Measurements from ENCODE around the gene CPT2. TPM values are rescaled to one million over a fixed set of nuclear protein-coding genes. Genes with fewer than 3 reads are reported as not detected.

Gene CPT2
- total and polyA plus RNA-seq, 2 of the 13 experiments (the other 11 are each of a cell fraction or from before 2014, with no cell fraction given) = 12.6 to 14.6 TPM

DNA sequence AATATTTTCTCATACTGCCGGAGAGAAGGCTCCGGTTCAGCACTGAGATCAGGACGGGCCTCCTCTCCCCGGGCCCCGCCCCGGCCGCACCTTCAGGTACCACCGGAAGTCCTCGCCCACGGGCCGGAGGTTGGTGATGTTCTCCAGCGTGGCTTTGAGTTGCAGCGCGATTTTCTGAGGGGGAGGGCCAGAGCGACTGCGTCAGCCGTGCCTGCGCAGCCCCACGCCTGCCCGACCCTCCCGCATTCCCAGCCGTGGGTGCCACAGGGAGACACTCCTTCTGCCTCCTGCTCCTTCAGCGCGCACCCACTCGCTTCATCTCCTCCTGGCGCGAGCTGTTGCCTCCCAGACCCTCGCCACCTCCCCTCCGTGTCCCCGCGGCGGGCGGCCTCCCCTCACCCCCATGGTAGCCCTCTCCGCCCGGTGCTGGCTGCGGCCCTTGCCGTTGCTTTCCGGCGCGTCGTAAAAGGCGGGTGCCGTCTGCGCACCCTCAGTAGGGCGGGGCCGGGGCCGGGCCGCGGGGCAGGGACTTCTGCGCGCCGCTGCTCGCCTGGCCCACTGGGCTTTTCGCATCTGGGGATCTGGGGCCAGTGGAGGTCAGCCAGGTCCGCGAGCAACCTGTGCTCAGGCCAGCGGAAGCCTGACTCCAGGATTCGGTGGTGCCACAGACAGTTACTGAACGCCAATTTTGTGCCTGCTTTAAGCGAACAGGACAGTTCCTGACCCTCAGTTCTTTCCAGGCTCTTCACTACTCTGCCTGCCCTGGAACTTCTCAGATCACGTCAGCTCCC, 23.7 kb downstream of the CPT2 start, which contains the start of gene CZIB (continued):
- TF ChIP-seq, protein P1, sequence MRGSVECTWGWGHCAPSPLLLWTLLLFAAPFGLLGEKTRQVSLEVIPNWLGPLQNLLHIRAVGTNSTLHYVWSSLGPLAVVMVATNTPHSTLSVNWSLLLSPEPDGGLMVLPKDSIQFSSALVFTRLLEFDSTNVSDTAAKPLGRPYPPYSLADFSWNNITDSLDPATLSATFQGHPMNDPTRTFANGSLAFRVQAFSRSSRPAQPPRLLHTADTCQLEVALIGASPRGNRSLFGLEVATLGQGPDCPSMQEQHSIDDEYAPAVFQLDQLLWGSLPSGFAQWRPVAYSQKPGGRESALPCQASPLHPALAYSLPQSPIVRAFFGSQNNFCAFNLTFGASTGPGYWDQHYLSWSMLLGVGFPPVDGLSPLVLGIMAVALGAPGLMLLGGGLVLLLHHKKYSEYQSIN (CRISPR knock-in tag; IDR thresholded peaks at IDR 0.05; ENCODE audit: borderline replicate concordance) = no peak
- TF ChIP-seq SMAD1 (CRISPR knock-in tag; IDR thresholded peaks at IDR 0.05; ENCODE audit: borderline replicate concordance, low read depth) (peak; percentile 72; the same call in 1 of the 2 replicates), NKX3-1 (CRISPR knock-in tag; IDR thresholded peaks at IDR 0.05) (peak; percentile 84; the same call in 1 of the 2 replicates), TCF12 (IDR thresholded peaks at IDR 0.05) (no peak), TCF12 (CRISPR knock-in tag; IDR thresholded peaks at IDR 0.05) (peak; percentile 66; the same call in 1 of the 2 replicates), SP1 (IDR thresholded peaks at IDR 0.05) (no peak), SP1 (CRISPR knock-in tag; IDR thresholded peaks at IDR 0.05) (peak; percentile 62; the same call in 1 of the 2 replicates), RARA (CRISPR knock-in tag; IDR thresholded peaks at IDR 0.05) (no peak; the same call in 1 of the 2 replicates), NPAS2 (CRISPR knock-in tag; IDR thresholded peaks at IDR 0.05; ENCODE audit: borderline replicate concordance) (no peak), ZNF780A (CRISPR knock-in tag; IDR thresholded peaks at IDR 0.05) (no peak), ZNF772 (CRISPR knock-in tag; IDR thresholded peaks at IDR 0.05) (peak; percentile 86), RBM39 (IDR thresholded peaks at IDR 0.05; ENCODE audit: low read depth, low read length, poor library complexity, severe bottlenecking) (peak; percentile 98), ZNF569 (CRISPR knock-in tag; IDR thresholded peaks at IDR 0.05; ENCODE audit: borderline replicate concordance) (no peak), MYNN (CRISPR knock-in tag; IDR thresholded peaks at IDR 0.05; ENCODE audit: low read depth) (no peak), NFYB (CRISPR knock-in tag; IDR thresholded peaks at IDR 0.05) (peak; percentile 36; the same call in 1 of the 2 replicates), KLF16 (CRISPR knock-in tag; IDR thresholded peaks at IDR 0.05) (peak in 1 of 2 experiments; percentile 71; a peak in 1 of 4 replicates), ZBTB42 (CRISPR knock-in tag; IDR thresholded peaks at IDR 0.05) (peak; percentile 93), ZBTB3 (CRISPR knock-in tag; IDR thresholded peaks at IDR 0.05; ENCODE audit: borderline replicate concordance, low read depth) (0 out of 2 replicates have a peak, but pooled peaks have one; percentile 27), KLF9 (CRISPR knock-in tag; IDR thresholded peaks at IDR 0.05; ENCODE audit: low read depth) (0 out of 2 replicates have a peak, but pooled peaks have one; percentile 35), SMC3 (IDR thresholded peaks at IDR 0.05; ENCODE audit: low read length) (no peak), JARID2 (CRISPR knock-in tag; IDR thresholded peaks at IDR 0.05; ENCODE audit: insufficient replicate concordance) (no peak), ZNF746 (CRISPR knock-in tag; IDR thresholded peaks at IDR 0.05) (peak; percentile 69; the same call in 1 of the 2 replicates), DR1 (CRISPR knock-in tag; IDR thresholded peaks at IDR 0.05) (peak; percentile 87), ZNF292 (CRISPR knock-in tag; IDR thresholded peaks at IDR 0.05; ENCODE audit: borderline replicate concordance, low read depth) (peak; percentile 62; the same call in 1 of the 2 replicates), SP2 (CRISPR knock-in tag; IDR thresholded peaks at IDR 0.05) (peak; percentile 46), ZKSCAN5 (CRISPR knock-in tag; IDR thresholded peaks at IDR 0.05) (0 out of 2 replicates have a peak, but pooled peaks have one; percentile 16), ZNF615 (CRISPR knock-in tag; IDR thresholded peaks at IDR 0.05; ENCODE audit: borderline replicate concordance) (0 out of 2 replicates have a peak, but pooled peaks have one; percentile 71), PHF5A (CRISPR knock-in tag; IDR thresholded peaks at IDR 0.05; ENCODE audit: low read depth, unreplicated experiment) (peak; percentile 19)
- TF ChIP-seq, protein P2, sequence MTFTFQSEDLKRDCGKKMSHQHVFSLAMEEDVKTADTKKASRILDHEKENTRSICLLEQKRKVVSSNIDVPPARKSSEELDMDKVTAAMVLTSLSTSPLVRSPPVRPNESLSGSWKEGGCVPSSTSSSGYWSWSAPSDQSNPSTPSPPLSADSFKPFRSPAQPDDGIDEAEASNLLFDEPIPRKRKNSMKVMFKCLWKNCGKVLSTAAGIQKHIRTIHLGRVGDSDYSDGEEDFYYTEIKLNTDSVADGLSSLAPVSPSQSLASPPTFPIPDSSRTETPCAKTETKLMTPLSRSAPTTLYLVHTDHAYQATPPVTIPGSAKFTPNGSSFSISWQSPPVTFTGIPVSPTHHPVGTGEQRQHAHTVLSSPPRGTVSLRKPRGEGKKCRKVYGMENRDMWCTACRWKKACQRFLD (CRISPR knock-in tag; IDR thresholded peaks at IDR 0.05; ENCODE audit: borderline replicate concordance) = peak; percentile 61; the same call in 1 of the 2 replicates
